HG03175 (cell line): ENCODE measurements around the gene TOP2A.

ENCODE experiments used
- ATAC-seq: cut with Tn5 transposase; IDR thresholded peaks from one replicate; pipeline ENCODE4 v1.9.1; 2021; ENCODE audit warnings: mild to moderate bottlenecking, moderate library complexity; ENCODE audit not compliant: unreplicated experiment

TOP2A gene

GRCh38 chr17:40453881-40454612 lies 36.4 kb upstream of the TOP2A start:
- ATAC-seq: no peak

DNA sequence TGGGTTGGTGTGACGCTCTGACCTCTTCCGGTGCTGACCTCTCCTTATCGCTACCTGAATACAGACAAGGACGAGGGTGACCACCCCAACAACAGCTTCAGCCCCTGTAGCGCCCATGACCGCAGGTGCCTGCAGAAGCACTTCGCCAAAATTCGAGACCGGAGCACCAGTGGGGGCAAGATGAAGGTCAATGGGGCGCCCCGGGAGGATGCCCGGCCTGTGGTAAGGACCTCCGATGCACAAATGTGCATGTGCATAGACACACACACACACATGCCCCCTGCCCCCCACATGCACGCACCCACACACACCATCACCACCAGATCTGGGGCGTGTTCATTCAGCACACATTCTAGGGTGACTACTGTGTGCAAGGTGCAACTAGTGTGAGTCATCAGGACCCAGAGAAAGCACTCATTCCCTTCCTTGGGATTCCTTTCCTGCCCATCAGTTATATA lies 35.3 kb upstream of the TOP2A start:
- ATAC-seq: no peak

DNA sequence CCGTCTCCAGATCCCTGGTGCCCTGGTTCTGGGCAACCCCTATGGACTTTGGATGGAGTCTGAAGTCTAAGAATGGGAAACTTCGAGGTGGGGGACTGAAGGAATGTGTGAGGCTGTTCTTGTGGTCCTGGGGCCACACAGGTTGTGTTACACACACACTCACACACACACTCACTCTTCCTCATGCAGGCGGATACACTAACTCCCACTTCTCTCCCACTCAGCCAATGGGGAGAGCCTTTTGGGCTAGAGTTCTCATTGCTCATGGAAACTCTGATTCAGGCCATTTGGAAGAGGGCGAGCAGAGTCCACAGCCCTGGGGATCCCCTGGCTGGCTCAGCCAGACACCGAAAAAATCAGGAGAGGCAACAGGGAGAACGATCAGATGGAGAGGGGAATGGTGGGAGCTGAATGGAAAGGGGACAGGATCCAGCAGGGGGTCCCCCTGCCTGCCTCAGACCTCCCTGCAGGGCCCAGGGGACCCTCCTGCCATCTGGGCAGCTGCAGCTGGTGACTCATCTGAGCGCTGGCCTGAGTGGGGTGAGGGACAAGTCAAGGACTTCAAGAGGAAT lies 34.6 kb upstream of the TOP2A start:
- ATAC-seq: no peak

DNA sequence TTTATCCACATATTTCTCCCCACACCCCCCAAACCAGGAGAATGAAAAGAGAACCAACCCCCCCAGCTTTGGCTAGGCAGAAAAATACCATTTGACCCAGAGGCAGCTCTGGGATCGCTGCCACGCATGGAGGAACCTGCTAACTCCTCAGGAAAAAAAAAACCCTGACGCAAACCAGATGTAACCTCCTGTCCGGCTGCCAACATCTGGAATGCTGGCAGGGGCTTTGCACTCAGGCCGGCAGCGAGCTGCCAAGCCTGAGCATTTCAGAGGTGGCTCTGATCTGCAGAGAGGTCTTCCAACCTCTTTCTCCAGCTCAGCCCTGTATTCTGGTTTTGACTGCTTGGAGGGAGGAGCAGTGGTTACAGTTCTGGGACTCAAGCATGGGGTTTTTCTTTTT lies 33.7 kb upstream of the TOP2A start:
- ATAC-seq: no peak

DNA sequence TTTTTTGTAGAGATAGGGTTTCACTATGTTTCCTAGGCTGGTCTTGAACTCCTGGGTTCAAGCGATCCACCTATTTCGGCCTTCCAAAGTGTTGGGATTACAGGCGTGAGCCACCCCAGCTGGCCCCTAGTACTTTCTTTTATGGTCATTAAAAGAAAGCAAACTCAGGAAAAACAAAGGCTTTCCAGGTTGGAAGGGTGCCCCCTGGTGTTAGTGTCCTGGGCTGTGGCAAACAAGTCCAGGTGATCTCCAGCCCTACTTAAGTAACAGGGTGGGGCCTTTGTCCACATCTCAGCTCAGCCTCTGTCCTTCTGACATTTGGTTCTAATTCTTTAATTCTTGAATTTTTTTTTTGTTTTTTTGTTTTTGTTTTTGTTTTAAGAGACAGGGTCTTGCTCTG lies 32.5 kb upstream of the TOP2A start:
- no peak for ATAC-seq

GRCh38 chr17:40448639-40449261 lies 31.1 kb upstream of the TOP2A start:
- no peak for ATAC-seq

DNA sequence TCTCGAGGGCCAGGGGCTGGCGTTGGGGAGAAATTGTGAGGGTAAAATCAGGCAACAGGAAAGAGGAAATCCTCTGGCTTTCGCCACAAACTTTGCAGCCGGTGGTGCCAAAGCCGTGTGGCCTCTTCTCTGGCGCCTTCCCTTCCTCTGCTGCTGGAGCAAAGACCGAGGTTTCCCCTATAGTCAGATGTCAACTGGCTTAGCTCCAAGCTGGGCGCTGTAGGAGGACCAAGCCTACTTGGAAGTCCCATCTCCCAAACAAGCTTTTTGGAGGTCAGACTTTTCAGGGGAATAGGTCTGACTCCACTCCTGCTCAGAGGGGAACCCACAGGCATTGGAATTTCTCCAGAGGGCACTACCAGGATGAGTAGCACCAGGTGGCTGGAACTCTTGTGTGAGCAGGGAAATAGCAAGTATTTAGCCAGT lies 30.5 kb upstream of the TOP2A start:
- ATAC-seq: no peak

DNA sequence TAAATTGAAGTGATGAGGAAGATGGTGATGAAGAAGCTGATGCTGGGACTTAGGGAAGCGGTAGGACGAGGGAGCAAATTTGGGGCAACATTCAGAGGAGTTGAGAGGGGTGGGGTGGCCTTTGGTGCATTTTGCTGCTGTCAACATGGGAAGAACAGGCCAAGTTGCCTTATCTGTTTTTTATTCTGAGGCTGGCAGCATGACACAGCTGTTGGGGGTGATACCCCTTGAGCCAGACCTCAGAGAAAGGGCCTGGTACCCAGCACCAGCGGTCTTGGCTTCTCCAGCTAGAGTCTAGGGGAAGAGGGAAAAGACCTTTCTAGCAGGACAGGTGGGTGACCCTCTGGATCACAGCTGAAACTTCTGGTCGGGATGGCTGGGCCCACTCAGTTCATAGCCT lies 30.1 kb upstream of the TOP2A start:
- ATAC-seq: no peak

DNA sequence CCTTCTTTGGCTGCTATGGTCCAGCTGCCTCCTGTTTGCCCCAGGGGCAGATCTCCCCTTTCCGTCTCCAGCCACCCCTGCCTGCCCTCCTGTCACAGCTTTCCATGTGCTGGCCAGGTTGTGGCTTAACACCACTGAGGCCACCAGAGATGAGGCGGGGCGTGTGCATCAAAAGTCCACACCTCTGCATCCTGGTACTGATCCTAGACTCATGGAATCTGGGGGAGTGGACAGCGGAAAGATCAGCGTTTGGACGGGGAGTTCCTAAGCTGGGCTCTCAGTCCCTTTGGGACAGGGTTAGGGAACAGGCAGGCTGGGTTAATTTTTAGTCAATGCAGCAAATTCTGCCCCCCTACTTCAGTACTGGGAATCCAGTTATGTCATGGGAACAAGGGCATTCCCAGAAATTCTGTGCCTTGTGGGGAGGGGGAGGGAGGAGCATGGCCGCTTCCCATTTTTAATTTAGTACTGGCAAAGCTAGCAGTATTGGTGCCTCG lies 29.5 kb upstream of the TOP2A start:
- ATAC-seq: no peak

DNA sequence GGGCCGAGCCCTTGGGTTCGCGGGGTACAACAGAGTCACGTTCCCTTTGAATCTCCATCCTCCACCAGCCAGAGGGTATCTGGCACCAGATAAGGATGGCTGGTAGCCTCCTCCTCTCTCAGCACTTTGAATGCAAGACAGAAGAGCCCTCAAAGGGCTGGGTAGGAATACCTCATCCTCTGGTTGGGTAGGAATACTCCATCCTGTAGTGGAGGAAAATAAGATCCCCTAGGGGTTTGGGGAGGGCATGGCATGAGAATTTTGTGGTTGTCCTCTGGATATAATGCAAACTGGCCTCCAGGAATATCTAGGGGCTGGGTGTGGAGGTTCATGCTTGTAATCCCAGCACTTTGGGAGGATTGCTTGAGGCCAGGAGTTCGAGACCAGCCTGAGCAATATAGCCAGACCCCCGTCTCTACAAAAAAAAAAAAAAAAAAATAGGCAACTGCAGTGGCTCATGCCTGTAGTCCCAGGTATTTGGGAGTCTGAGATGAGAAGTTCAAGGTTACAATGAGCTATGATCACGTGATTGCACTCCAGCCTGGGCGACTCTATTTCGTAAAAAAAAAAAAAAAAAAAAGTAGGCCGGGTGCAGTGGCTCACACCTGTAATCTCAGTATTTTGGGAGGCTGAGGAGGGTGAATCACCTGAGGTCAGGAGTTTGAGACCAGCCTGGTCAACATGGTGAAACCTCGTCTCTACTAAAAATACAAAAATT lies 28.2 kb upstream of the TOP2A start:
- ATAC-seq: no peak

GRCh38 chr17:40443988-40444899 lies 26.5 kb upstream of the TOP2A start:
- no peak for ATAC-seq

DNA sequence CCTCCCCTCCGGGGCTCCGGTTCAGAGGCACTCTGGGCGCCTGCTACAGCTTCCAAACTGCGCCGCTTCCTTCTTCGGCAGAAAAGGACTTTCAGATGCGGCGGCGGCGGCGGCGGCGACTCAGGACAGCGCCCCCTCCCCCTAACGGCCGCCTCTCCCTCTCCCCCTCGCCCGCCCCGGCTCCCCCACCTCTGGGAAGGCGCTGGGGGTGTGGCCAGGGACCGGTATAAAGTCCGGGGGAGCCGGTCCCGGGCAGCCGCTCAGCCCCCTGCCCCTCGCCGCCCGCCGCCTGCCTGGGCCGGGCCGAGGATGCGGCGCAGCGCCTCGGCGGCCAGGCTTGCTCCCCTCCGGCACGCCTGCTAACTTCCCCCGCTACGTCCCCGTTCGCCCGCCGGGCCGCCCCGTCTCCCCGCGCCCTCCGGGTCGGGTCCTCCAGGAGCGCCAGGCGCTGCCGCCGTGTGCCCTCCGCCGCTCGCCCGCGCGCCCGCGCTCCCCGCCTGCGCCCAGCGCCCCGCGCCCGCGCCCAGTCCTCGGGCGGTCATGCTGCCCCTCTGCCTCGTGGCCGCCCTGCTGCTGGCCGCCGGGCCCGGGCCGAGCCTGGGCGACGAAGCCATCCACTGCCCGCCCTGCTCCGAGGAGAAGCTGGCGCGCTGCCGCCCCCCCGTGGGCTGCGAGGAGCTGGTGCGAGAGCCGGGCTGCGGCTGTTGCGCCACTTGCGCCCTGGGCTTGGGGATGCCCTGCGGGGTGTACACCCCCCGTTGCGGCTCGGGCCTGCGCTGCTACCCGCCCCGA lies 25.7 kb upstream of the TOP2A start, which contains the start of gene IGFBP4:
Gene IGFBP4 (plus strand): TSS at position 255 of the 792 bp plus-strand sequence. CDS start 286 bp downstream, at position 541.
- ATAC-seq: no peak

DNA sequence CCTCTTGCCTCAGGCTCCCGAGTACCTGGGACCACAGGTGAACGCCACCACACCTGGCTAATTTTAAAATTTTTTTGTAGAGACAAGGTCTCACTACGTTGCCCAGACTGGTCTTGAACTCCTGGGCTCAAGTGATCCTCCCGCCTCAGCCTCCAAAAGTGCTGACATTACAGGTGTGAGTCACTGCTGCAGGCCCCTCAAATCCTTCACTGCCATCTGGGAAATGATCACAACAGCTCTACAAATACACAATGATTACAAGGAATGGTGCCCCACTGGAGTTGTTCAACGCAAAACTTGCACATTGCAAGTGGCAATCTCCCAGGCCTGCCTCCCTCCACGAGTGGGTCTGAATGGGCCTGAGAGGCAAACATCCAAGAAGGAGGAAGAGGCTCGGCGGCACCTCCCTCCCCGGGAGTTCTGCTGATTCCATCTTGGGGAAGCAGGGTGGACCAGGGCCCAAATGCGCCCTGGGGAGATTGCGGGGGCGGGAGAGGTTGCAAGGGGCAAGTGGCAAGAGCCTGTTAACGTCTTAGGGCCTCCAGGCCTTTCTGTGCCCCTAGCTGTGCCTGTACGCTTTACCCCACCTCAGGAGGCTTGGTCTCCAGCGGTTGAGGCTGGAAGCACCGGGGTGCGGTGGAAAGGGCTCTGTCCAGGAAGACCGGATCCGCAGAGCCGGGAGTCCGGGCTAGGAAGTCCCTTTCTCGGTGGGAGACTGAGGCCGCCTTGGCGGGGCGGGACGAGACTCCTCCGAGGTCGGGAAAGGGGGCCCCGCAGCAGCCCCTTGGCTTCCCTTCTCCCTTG lies 24.9 kb upstream of the TOP2A start:
- ATAC-seq: no peak

GRCh38 chr17:40440166-40440565 lies 22.5 kb upstream of the TOP2A start:
- ATAC-seq: no peak

GRCh38 chr17:40437095-40437732 lies 19.5 kb upstream of the TOP2A start:
- no peak for ATAC-seq

DNA sequence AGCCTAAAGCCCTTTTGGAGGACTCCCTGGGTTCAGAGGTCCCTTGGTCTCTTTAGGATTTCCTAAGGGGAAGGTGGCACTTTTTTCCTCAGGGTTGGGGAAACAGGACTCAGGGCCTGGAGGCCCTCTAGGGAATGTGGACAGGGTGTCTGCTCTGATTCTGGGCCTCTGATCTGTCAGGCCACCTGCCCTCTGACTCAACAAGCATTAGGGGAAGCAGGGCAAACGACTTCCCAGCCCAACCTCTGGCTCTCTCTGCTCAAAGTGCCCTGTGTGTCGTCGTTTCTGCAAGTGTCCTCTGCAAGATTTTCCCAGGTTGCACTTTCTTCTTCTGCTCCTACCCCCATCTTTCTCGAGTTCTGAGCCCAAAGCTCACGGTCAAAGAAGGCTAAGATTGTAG lies 18.9 kb upstream of the TOP2A start:
- ATAC-seq: no peak

- no peak for ATAC-seq
These were observed 16.1 kb upstream of the TOP2A start for GRCh38 chr17:40433551-40434415.
